Astrocyte of the spinal cord (primary cell): ENCODE measurements around the gene FBXL4.

Source experiments
- DNase-seq: peaks from one replicate; pipeline ENCODE4 v3.0.0; 2011; ENCODE audit warnings: low read depth, low spot score
- H3K4me3 ChIP-seq: 2 replicates; pipeline ENCODE4 v1.5.1; 2011; ENCODE audit warnings: low read depth, mild to moderate bottlenecking, low read length, moderate library complexity
- in situ Hi-C: cut with HindIII; loops from 2 replicates; pipeline ENCODE4 v1.10.0; 2017; ENCODE audit warnings: low sequenced_read_pairs
- TF ChIP-seq, protein P1 (sequence below): IDR thresholded peaks from 2 replicates; pipeline ENCODE4 v1.5.1; 2012; ENCODE audit warnings: low read depth, mild to moderate bottlenecking, low read length, inconsistent platforms

Gene FBXL4

DNA sequence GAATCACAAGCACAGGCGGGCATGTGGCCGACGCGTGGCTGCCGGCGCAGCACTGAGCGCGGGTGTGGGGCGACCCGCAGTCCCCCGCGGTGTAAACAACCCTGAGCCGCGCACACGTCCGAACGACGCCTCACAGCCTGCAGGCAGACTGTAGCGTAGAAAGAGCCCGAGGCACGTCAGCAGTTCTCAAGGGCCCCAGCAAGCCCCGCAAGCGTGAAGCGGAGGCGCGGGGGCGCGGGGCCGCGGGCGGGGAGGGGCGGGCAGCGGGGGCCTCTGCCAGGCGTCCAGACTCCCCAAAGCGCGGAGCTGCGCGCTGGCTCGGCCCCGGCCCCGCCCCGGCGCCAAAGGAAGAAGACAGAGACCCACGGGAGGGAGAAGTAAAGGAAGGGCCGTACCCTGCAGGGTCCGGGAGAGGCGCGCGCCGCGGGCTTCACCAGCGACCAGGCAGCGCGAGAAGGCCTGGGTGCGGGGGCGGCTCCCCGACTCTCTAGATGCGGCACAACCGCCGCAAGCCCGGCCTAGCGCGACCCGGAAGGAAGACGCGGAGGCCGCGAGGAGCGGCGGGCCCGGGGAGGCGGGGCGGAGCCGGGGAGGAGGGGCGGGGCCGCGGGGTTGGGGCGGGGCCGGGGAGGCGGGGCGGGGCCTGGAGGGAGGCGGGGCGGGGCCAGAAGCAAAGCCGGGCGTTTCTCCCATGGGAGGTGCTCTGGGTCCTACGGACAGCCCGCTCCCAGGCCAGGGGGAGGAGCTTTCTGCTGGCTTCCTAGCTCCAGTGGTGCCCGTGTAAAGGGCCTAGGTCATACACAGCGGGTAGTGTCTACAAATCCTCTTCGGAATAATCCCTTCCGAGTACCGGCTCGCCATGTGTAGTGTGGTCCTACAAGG, at the start of gene FBXL4:
Gene FBXL4, minus strand, starts transcription at position 536 of the 882 bp plus-strand sequence. CDS start 20,958 bp downstream, outside the sequence.
- H3K4me3 ChIP-seq: peak within 1 kb of the TSS; percentile 74
- peak; percentile 76 for DNase-seq
- in situ Hi-C loops: no loop called here
- TF ChIP-seq, protein P1, sequence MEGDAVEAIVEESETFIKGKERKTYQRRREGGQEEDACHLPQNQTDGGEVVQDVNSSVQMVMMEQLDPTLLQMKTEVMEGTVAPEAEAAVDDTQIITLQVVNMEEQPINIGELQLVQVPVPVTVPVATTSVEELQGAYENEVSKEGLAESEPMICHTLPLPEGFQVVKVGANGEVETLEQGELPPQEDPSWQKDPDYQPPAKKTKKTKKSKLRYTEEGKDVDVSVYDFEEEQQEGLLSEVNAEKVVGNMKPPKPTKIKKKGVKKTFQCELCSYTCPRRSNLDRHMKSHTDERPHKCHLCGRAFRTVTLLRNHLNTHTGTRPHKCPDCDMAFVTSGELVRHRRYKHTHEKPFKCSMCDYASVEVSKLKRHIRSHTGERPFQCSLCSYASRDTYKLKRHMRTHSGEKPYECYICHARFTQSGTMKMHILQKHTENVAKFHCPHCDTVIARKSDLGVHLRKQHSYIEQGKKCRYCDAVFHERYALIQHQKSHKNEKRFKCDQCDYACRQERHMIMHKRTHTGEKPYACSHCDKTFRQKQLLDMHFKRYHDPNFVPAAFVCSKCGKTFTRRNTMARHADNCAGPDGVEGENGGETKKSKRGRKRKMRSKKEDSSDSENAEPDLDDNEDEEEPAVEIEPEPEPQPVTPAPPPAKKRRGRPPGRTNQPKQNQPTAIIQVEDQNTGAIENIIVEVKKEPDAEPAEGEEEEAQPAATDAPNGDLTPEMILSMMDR: no peak

DNA sequence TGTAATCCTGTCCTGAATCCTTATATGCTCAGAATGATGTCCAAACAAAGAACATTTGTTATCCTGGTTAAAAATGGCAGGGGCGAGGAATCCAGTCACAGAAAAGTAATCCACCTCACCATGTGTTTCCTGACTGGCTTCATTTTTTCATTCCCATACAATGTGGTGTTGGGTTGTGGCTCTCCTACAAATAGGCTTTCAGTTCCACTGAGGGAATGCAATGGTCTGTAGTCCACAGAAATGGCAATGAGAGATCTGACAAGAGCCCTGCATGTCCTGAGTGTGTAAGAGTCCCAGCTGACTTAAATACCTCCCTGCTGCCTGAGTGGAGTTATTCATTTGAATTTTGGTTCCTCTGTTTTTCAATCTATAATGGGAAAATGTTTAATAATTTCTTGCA, 47.4 kb upstream of the FBXL4 start:
- H3K4me3 ChIP-seq: no peak overlapping the region
- TF ChIP-seq, protein P1: no peak
- DNase-seq: no peak
- in situ Hi-C loops: no loop called here

DNA sequence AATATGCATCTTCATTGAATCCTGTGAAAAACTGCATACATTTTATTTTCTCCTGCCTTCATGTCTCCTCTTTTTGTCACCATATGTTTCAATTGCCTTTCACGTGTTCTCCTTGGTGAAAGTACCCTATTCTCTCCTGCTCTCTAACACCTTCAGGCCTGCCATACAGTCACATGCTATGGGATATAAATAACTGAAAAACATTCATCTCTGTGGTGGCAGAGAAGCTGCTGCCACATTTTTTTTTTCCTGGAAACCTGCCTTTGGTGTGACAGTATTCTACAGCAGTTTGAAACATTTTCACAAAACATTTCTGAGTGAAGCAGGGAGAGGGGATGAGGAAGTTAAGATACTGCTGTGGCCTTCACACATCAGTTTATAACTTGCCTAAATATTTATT, 44.8 kb upstream of the FBXL4 start:
- DNase-seq: no peak
- H3K4me3 ChIP-seq: no peak overlapping the region
- TF ChIP-seq, protein P1: no peak
- in situ Hi-C loops: no loop called here

DNA sequence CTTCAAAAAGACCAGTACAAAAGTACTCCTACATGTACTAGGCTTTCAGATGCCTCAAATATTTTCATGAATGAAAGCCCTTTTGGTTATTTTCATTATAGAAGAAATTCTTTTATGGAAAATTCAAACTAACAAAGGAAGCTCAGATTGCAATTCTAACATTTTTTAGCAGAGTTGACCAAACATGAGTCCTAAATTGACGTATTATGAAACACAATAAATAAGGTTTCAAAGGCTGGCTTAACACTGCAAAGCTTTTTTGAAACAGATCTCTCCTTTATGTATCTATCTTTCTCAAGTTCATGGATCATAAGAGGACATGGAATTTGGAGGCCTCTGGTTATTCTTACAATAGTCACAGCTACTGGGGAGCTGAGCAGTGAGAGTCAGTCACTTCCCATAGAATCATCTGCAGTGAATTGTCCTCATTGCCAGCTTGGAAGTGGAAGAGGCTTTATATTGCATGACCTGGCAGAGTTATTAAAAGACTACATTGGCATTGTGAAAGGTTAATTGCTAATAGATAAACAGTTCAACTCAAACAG, 38.4 kb upstream of the FBXL4 start:
- DNase-seq: no peak
- no peak overlapping the region for H3K4me3 ChIP-seq
- in situ Hi-C loops: no loop called here
- TF ChIP-seq, protein P1: no peak

DNA sequence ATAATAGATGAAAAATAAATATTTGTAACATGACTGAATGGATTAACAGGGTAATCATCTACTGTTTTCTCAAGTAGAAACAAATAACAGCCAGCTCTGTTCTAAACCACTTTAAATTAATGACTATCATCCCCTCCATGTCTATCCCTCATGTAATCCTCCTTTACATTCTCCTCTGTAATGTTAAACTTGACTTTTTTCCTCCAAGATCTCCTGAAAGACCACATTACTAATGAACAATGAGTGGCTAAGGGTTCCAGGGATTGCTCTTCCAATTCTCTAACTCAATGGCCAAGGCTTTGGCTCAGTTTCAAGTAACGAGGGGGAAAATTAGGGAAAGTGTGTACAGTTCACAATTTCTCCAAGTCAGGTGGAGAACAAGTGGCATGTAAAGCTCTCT, 37.6 kb upstream of the FBXL4 start:
- TF ChIP-seq, protein P1: no peak
- in situ Hi-C loops: no loop called here
- no peak for DNase-seq
- no peak overlapping the region for H3K4me3 ChIP-seq

DNA sequence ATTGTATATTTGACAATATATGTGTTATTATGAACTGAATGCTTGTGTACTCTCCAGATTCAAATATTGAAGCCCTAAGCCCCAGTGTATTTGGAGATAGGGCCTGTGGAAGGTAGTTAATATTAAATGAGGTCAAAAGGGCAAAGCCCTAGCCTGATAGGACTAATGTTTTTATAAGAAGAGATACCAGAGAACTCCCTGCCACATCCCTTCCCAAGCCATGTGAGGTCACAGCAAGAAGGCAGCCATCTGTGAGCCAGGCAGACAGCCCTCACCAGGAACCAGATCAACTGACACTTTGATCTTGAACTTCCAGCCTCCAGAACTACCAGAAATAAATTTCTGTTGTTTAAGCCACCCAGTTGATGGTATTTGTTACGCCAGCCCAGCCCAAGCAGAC, 36.4 kb upstream of the FBXL4 start:
- in situ Hi-C loops: no loop called here
- no peak overlapping the region for H3K4me3 ChIP-seq
- TF ChIP-seq, protein P1: no peak
- no peak for DNase-seq
